NCI-H1694 (cell line): ENCODE data around the gene ASTN2.

Experiments
- DNase-seq: peaks from one replicate; lab custom pipeline; 2025; lab: John Stamatoyannopoulos, UW

The ASTN2 gene

GRCh38 chr9:116504893-116505480 is 909.9 kb downstream of the ASTN2 start:
- DNase-seq, result no peak

GRCh38 chr9:116504081-116504480 is 910.8 kb downstream of the ASTN2 start:
- no peak for DNase-seq

GRCh38 chr9:116502746-116503145 is 912.1 kb downstream of the ASTN2 start:
- DNase-seq, result no peak

- DNase-seq, result no peak
These were observed 913.0 kb downstream of the ASTN2 start for GRCh38 chr9:116501871-116502270.

GRCh38 chr9:116499986-116500871 is 914.6 kb downstream of the ASTN2 start:
- no peak for DNase-seq

- no peak for DNase-seq
These were observed 915.4 kb downstream of the ASTN2 start for GRCh38 chr9:116499434-116499833.

GRCh38 chr9:116497095-116497890 is 917.6 kb downstream of the ASTN2 start:
- no peak for DNase-seq

GRCh38 chr9:116496167-116496566 is 918.7 kb downstream of the ASTN2 start:
- DNase-seq, result no peak

- DNase-seq, result no peak
These were observed 919.1 kb downstream of the ASTN2 start for GRCh38 chr9:116495725-116496124.

- DNase-seq, result no peak
These were observed 919.8 kb downstream of the ASTN2 start for GRCh38 chr9:116494815-116495634.

- DNase-seq, result no peak
These were observed 921.5 kb downstream of the ASTN2 start for GRCh38 chr9:116493183-116493860.

GRCh38 chr9:116491659-116492058 is 923.2 kb downstream of the ASTN2 start:
- DNase-seq, result no peak

- no peak for DNase-seq
These were observed 923.6 kb downstream of the ASTN2 start for GRCh38 chr9:116491219-116491618.

GRCh38 chr9:116490321-116490720 is 924.5 kb downstream of the ASTN2 start:
- DNase-seq, result no peak

- DNase-seq, result no peak
These were observed 926.5 kb downstream of the ASTN2 start for GRCh38 chr9:116488373-116488772.

GRCh38 chr9:116484492-116485061 is 930.3 kb downstream of the ASTN2 start:
- no peak for DNase-seq

GRCh38 chr9:116483622-116484491 is 931.0 kb downstream of the ASTN2 start:
- DNase-seq, result no peak

GRCh38 chr9:116482740-116483139 is 932.1 kb downstream of the ASTN2 start:
- DNase-seq, result no peak

GRCh38 chr9:116480700-116481099 is 934.2 kb downstream of the ASTN2 start:
- no peak for DNase-seq

- no peak for DNase-seq
These were observed 934.9 kb downstream of the ASTN2 start for GRCh38 chr9:116479967-116480366.
